Anterior cingulate cortex (tissue), 58 donors: ENCODE data around the gene CHD6.

Source experiments
- DNase-seq, 58 donors: peaks; one replicate each; lab custom pipeline; 2025; lab: John Stamatoyannopoulos, UW

CHD6 gene

DNA sequence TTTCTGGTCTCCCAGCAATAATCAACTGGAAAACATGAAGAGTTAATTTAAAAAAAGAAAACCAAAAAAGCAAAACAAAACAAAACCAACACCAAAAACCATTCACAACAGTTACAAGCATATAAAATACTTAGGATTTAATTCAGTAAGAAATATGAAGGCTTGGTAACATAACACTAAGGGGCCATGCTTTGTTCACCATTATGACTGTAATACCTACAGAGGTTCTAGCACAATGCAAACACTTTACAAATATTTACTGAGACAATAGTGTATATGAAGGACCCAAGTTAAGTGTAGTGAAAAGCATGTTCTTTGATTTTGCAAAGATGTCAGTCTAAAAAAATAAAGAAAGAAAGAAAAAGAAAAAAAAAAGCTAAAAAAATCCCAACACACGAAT is 141.7 kb downstream of the CHD6 start:
- DNase-seq = no peak

DNA sequence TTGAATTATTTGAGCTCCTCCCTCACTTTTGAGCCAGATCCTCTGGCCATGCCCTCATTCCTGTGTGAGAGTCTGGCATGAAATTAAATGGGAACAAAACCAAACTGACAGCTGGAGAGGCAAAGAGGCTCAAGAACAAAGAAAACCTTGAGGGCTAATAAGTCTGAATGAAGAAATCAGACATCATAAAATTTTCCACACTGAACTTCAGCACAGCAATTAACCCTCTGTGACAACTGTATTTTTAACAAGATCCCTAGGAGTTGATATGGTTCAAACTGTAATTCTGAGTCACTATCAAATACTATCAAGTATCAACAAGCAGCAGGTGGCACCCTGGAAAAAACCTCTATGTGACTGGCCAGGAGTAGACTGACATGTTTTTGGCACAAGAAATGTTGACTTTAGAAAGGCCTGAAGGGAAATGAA is 142.2 kb downstream of the CHD6 start:
- DNase-seq = no peak

DNA sequence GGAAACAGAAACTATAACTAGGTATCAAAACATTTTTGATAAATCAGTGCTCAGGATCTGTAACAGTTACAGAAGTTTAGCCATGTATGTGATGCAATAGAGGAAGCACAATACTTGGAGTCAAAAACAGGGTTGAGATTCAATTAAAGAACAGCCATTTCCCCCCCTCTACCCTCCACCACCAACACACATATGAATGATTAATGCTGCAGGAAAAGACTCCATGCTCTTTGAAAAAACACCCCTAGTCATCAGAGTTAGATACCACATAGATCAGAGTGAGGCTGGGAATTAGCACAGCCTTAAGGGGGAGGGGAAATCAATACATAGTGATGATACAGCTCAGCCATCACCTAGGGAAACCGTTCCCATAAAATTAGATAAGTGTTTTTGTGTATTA is 142.7 kb downstream of the CHD6 start:
- no peak for DNase-seq

DNA sequence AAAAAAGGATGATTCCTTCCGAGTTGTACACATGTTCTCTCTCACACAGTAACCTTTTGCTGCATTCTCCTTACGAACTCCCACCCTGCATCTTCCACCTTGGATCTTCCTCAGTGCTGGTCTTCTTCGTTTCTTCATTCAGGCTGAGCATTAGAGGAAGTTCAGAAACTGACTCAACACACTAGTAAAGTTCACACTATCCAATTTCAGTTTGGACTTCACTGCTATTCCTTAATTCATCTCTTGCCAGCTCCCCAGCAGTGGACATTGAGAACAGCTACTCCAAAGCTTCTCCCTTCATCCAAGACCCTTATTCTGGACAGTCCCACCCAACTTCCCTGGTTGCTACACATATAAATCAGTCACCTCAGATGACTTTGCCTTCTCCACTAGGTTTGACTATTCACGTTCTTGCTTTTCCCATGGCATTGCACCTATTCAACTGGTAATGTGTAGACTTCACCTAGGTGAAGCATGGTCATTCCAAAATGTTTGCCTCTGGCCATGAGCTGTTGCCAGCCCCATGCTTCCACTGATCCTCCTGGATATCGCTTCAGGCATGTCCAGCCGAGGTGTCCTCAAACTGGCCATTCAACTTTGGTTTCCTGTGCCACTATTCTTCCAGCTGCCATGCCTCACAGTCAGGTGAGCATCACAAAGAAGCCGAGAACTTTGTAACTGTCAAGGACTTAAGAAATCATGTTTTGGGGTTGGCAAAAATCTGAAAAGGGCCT is 147.6 kb downstream of the CHD6 start:
- DNase-seq = no peak

DNA sequence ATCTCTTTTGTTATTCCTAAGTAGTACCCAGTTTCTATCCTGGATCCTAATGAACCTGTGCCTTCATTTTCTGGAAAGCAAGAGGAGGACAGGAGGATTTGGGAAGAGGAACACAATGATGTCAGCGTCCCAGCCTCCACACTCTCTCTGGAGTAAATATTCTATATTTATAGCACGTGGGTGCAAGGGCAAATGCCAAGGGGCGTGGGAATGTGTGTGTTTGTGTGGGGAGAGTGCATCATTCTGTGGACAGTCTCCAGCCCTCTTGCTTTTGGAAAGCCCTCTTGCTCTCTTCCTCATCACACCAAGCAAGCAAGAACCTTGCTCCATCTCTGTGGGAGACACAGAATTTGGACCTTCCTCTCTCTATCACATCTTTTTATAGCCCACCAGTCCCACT is 148.3 kb downstream of the CHD6 start:
- DNase-seq = no peak

DNA sequence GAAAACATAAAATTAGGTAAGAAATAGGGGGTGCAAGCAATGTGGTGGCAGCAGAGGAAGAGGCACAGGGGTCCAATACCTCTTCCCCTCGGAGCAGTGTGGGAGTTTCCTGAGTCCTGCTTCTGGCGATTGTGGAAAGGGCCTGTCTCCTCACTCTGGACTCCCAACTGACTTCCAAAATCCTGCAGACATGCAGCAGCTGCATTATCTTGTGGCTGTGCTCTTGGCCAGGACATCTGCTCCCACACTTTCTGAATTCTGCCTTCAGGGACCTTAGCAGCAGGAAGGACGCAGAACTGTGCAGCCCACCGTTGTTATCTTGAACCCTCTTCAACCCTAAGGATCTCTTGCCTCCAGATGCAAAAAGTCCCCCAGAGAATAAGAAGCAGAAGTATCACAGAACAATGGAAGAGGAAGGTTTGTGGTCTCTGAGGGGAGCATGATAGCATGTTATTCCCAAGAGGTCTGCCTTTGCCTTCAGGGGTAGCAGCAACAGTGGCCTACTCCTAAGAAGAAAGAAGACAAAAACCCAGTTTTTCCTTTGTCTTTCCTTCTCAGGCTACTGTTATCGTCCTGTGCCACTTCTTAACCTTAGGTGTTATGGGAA is 149.1 kb downstream of the CHD6 start:
- no peak for DNase-seq

DNA sequence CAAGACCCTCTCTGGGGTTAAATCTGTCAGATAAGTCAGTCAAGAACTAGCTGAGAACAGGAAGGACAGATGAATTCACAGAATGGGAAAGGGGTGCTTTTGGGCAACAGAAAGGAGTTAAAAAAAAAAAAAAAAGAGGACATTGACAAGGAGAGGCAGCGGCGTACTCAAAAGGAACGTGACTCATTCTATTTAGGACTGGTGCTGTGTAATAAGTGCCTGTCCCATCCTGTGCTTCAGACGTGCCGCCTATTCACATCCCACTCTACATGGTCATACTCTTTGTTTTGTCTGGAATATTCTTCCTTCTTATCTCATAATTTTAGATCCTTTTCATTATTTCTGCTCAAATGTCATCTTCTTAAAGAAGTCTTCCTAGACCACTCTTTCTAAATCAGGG is 150.5 kb downstream of the CHD6 start:
- no peak for DNase-seq

DNA sequence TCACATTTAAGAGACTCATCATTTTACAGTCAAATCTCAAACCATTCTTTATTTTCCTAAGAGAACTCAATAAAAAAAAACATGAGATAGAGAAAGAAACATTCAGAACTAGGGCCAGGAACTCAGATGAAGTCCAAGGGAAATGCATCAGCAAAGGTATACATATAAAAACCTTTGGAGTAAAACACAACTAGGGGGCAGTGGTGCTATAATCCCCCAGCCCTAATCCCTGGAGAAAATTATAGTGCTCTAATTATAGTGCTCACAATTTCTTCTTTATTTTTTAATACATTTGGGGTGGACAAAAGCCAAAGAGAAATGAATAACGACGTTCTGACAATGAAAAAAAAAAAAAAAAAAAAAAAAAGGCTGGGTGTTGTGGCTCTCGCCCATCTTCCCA is 151.0 kb downstream of the CHD6 start:
- no peak for DNase-seq

DNA sequence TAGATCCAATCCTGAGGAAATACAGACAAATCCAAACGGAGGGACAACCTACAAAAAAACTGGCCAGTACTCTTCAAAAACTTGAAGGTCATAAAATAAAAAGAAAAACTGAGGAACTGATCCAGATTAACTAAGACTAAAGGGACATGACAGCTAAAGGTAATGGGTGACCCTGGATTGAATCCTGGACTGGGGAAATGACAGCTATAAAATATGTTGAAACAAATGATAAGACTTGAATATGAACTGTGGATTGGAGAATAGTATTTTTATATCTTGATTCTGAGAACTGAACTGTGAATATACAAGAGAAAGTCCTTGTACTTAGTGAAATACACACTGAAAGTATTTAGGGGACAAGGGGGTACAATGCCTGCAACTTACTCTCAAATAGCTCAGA is 154.6 kb downstream of the CHD6 start:
- no peak for DNase-seq

DNA sequence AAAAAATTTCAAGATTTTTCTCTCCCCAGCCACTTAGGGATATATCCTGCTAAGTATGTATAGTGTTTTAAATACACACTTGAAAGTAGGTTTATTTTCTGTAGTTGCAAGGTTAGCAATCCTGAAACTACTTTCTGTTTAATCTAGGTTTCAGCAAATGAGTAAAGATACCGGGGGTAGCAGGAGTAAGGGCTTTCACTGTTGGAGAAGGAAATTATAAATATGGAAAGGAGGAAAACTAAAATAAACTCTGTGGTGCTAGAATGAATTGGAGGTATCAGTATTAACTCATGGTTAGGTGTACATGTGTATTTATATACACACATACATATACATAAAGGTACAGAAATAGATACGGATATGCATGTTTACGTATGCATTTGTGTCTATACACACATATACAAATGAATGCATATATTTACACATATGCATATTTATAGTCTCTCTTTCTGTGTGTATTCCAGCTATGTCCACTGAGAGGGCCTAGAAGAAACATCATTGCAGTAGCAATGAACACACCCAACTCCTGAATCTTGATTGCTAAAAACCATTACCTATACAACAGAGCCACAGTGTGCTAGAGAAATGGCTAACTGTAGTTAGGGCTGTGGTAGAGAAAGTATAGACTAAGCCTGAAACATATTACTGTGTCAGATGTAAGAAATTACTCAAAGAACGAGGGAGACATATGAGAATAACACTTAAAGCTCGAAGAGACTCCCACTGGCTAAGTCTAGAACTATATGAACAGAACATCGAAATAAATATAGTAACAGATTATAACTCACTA is 155.6 kb downstream of the CHD6 start:
- no peak for DNase-seq

DNA sequence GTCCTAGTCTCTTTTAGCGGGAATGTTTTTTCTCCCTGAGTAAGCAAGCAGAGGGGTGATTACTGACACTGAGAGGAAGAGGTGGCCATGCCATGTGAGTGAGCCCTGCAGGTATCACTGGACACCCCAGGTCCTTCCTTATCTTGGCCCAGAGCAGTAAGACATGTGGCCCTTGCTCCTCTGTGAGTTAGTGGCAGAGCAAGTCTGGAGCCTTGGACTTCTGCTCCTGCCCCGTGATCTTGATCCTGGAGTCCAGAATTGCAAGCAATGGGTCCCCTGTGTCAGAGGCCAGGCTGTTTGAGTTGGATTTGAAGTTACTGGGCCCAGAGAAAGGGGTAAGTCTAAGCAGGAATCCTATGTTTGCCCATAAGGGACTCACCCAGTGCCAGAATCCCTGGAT is 159.4 kb downstream of the CHD6 start:
- DNase-seq = no peak

DNA sequence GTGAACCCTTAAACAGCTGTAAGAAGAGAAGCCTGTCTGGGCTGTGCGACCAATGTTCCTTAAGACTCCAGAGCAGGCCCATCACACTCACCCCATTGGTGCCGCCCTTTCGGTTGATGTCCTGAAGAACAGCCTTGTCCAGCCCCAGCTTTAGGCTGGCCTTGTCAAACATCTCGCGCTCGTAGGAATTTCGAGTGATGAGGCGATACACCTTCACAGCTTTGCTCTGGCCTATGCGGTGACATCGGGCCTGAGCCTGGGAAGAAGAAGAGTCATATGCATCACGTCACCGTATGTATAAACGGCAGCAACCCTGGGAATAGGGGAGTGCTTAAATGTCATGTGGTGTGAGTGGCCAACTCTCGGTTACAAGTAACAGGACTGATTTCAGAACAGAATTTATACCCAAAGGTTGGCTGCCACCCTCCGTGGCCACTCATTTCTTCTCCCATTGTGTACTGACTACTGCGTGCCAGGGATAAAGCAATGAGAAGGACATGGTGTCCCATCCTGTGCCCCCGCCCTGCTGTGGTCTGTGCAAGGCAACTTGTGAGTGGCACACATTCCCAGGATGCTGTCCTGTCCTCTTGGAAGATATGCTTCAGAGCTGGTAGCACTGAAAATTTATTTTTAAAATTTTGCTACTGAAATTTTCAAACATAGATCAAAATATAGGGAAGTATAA is 160.9 kb downstream of the CHD6 start:
- no peak for DNase-seq

DNA sequence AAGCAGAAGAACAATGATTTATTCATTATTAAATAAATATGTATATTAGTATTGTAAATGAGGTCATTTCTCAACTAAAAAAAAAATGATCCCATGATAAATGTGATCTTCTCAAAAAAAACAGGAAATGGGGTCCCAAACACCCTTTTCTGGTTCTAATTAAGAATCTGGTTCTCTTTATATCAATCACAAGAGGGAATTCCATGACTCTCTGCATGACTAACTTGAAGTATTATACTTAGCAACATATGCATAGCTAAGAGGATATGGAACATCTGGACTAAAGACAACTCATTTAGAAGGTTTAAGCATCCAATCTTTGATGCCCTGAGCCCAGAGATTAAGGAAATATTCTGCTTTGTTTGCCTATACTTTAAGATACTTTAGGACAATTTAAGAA is 161.8 kb downstream of the CHD6 start:
- no peak for DNase-seq

DNA sequence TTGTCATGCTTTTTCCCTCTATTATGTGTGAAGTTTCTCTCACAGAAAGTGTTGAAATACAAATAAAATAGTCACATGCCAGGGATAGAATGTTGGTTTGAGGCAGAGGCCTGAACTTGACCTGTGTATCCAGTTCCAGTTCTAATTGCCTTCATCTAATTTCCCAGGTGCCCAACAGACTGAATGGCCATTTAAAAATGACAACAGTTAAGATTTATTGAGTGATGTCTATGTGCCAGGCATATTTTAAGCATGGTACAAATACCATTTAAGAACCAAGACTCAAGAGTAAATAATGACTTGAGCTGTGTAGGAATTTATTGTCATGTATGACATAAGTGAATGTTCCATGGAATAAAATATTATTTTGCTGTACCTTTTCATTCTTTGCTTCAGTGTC is 163.9 kb downstream of the CHD6 start:
- no peak for DNase-seq

DNA sequence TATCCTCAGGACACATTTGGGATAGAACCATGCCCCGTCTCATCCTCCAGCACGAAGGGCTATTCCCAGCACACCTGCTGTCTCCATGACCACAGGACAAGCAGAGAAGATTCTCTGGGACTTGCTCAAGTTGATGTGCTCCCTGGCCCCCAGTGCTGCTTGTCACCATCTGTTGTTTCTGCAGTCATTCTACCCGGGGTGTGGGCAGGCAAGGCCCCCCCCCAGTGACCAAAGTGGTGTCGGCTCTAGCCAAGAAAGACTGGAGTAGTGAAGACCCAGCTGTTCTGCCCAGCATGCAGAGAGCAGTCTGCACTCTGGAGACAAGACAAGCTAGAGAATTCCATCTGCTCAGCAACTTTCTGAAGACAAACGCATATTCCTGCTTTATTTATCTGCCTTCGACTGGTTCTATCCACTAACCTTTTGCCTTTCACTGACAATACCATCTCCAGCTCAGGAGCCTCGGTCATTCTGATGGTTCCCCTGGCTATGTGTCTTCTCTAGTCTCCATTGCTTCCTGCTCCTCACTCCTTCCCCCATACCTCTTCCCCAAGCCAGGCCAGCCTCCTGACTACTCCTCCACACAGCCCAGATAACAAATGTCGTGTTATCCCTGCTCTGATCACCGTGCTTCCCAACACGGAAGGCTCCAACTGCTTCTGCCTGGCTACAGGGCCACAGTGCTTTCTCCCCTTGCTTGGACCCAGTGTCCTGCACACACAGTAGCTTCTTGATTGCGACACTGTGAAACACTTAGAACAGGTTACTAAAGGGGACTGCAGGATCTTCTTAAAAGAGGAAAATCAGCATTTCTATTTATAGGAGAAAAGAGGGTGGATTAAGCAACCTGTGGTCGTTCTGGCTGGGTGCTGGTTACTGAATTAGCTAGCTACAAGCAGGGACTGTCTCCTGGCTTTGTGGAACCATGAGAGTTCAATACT is 164.9 kb downstream of the CHD6 start:
- DNase-seq = peak in 2 of 58 donors; percentile 13 to 16

DNA sequence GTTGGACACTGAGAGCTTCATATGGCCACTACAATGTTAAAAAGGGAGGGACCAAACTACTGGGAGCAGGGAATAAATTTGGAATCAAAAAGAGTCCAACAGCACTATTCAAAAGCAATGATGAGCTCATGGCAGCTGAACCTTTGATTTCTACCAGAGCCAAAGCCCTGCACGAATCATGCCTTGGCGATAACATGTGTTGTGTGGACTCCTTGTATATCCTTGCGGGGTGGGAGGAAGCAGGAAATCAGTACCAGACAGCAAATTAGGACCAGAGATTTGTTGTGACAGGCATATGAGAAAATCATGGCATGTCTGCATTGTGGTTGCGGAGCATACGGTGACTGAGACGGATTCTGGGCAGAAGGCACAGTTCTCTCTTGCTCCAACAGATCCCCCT is 166.0 kb downstream of the CHD6 start:
- DNase-seq = no peak

DNA sequence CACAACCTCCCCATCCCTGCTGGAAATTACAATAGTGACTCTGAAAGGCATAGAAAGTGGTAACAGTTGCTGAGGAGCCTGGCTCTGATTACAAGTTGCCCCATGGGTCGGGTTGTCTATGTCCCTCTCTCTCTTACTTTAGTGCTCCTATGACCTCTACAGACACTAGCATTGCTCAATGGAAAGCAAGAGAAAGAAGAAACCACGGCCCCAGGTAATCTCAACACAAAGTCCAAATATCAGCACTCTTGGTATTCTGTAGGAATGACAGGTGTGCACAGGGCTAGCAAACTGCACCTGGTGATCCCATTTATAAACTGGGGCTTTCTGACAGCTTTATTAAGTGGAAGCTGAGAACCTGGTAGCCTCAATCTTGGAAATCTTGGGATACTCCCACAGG is 171.2 kb downstream of the CHD6 start:
- no peak for DNase-seq

DNA sequence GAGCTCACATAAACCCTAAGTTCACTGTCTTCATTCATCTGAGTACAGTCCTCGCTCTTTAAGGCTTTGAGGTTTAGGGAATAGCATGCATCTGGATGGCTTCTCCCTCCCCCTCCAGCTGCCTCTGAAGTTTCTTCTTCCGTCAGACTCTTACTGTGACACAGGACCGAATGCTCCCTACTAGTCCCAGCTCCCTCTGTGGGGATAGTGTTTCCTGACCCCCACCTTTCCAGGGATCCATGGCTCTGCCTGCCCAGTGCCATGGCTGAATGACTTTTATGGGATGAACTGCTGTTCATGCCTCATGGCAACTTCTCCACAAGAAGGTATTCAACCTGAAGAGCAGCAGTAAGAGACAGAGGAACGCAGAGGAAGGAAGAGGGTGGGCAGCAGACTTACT is 171.7 kb downstream of the CHD6 start:
- no peak for DNase-seq

DNA sequence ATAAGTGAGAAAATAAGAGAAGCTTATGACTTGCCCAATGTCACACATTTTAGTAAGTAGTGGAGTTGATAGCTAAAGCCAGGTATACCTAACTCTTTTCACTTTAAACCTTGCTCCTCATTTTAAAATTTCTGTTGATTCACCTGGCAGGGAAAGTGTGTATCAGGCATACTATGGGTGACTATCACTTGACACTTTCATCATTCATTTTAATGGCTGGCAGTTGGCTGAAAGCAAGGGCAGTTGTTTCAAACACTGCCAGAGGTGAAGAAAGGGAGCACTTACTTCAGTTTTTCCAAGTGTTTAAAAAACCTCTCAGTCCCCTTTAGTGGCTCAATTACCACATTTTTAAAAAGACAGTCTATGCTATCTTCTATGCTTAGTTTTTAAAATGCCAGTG is 173.4 kb downstream of the CHD6 start:
- no peak for DNase-seq

DNA sequence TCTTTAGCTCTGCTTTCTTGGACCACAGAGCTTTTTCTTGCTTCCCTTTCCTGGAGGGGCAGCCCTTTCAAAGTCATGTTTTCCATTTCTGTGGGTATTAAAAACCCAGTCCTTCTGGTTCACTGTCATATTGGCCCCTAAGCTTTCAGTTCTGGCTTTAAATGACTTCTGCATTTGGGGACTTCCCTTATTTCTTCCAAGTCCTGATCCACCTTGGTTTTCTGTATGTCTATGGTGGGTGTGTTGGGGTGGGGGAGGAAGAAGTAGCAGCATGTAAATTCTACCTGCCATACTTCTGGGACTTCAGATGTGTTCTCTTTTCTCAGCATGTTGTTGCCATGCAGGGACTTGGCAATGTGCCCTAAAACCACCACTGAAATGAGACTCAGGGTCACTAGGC is 174.5 kb downstream of the CHD6 start:
- DNase-seq = no peak
